HepG2 (cell line): ENCODE results near the gene PELI3. TPM values are rescaled to one million over a fixed set of nuclear protein-coding genes. Genes with fewer than 3 reads are reported as not detected.

ENCODE experiments used
- ARID5B ChIP-seq: IDR thresholded peaks from 2 replicates; pipeline ENCODE4 v1.4.0; 2020; ENCODE audit warnings: mild to moderate bottlenecking, missing genetic modification reagents
- ATF2 ChIP-seq: sonication (generic); formaldehyde crosslinking; IDR thresholded peaks from 2 replicates; pipeline ENCODE4 v1.4.0; 2020; ENCODE audit warnings: missing genetic modification reagents
- EEA1 ChIP-seq: sonication (generic); formaldehyde crosslinking; IDR thresholded peaks from 2 replicates; pipeline ENCODE4 v1.5.1; 2020; ENCODE audit warnings: mild to moderate bottlenecking, missing genetic modification reagents, borderline replicate concordance
- EZH2 ChIP-seq: conservative IDR thresholded peaks from 2 replicates; pipeline ENCODE4 v1.6.1; 2012; ENCODE audit warnings: mild to moderate bottlenecking, low read depth, low read length, moderate library complexity
- FOXJ3 ChIP-seq: sonication (generic); formaldehyde crosslinking; IDR thresholded peaks from 2 replicates; pipeline ENCODE4 v1.4.0; 2020; ENCODE audit warnings: missing genetic modification reagents, mild to moderate bottlenecking, borderline replicate concordance
- KMT2A ChIP-seq: sonication (generic); formaldehyde crosslinking; IDR thresholded peaks from 2 replicates; pipeline ENCODE4 v1.4.0; 2020; ENCODE audit warnings: missing genetic modification reagents
- TBX2 ChIP-seq: sonication (generic); formaldehyde crosslinking; IDR thresholded peaks from 2 replicates; pipeline ENCODE4 v1.5.0; 2020; ENCODE audit warnings: missing genetic modification reagents, mild to moderate bottlenecking, borderline replicate concordance
- TBX3 ChIP-seq: fragments of 450-650 bp; IDR thresholded peaks from 2 replicates; pipeline ENCODE4 v1.6.1; 2017; ENCODE audit warnings: antibody characterized with exemption, mild to moderate bottlenecking, inconsistent platforms, borderline replicate concordance
- TGIF2 ChIP-seq: IDR thresholded peaks from 2 replicates; pipeline ENCODE4 v1.6.1; 2016; ENCODE audit warnings: control low read depth, missing compliant biosample characterization
- ZC3H4 ChIP-seq: sonication (generic); formaldehyde crosslinking; IDR thresholded peaks from 2 replicates; pipeline ENCODE4 v1.4.0; 2020; ENCODE audit warnings: missing genetic modification reagents, borderline replicate concordance
- ZHX2 ChIP-seq, 2 experiments: sonication (generic) in 1 of 2; formaldehyde crosslinking in 1 of 2; IDR thresholded peaks; 2 replicates each; pipeline versions ENCODE4 v1.6.1 to v1.9.0; 2014 to 2022; ENCODE audit warnings: antibody characterized with exemption in 1 of 2, borderline replicate concordance in 1 of 2, inconsistent platforms in 1 of 2, low read depth in 1 of 2, missing genetic modification reagents in 1 of 2
- ZNF296 ChIP-seq: sonication (generic); formaldehyde crosslinking; conservative IDR thresholded peaks from 2 replicates; pipeline ENCODE4 v1.5.0; 2020; ENCODE audit warnings: mild to moderate bottlenecking, missing genetic modification reagents
- ZNF3 ChIP-seq: IDR thresholded peaks from 2 replicates; pipeline ENCODE4 v1.7.0; 2017; ENCODE audit warnings: inconsistent platforms
- ZNF362 ChIP-seq: sonication (generic); formaldehyde crosslinking; IDR thresholded peaks from 2 replicates; pipeline ENCODE4 v1.4.0; 2020; ENCODE audit warnings: missing genetic modification reagents, mild to moderate bottlenecking, borderline replicate concordance
- ZNF605 ChIP-seq: sonication (generic); formaldehyde crosslinking; IDR thresholded peaks from 2 replicates; pipeline ENCODE4 v1.8.0; 2022; ENCODE audit warnings: mild to moderate bottlenecking, missing genetic modification reagents
- polyA plus RNA-seq, 8 experiments: library from polyadenylated mRNA; depleted of rRNA in 3 of 8; stranded (reverse) in 7 of 8; unstranded in 1 of 8; fragments of >200 nt; fragmentation: Illumina TruSeq in 4 of 8; extraction: Trizol in 4 of 8; gene quantifications; 2 replicates each; pipeline versions ENCODE4 v1.2.1 to v1.2.3, GENCODE V29; 2011 to 2016; ENCODE audit warnings: low read depth in 4 of 8, missing spikeins in 1 of 8, mixed read lengths in 1 of 8; ENCODE audit not compliant: insufficient read depth in 1 of 8
- total RNA-seq, 5 experiments: library from RNA; depleted of rRNA; stranded (reverse); fragments of >200 nt; fragmentation: Illumina TruSeq; extraction: Trizol; gene quantifications; 2 replicates each; pipeline ENCODE4 v1.2.3, GENCODE V29; 2016; ENCODE audit warnings: low read depth in 1 of 5

PELI3 gene
- total and polyA plus RNA-seq, 2 of the 13 experiments (the other 11 are each of a cell fraction or from before 2014, with no cell fraction given) = 2.0 to 4.0 TPM

- no peak for TF ChIP-seq ZNF362 (CRISPR knock-in tag)
- TF ChIP-seq ZNF296 = no peak
- TF ChIP-seq ATF2 (CRISPR knock-in tag) = no peak; the same call in 1 of the 2 replicates
- no peak for TF ChIP-seq EZH2
- TF ChIP-seq TBX3 = no peak
- peak; percentile 23 for TF ChIP-seq TBX2 (CRISPR knock-in tag)
- TF ChIP-seq ZC3H4 (CRISPR knock-in tag) = no peak
- TF ChIP-seq ARID5B (CRISPR knock-in tag) = 0 out of 2 replicates have a peak, but pooled peaks have one; percentile 1
- TF ChIP-seq EEA1 (CRISPR knock-in tag) = no peak
- TF ChIP-seq ZNF605 (CRISPR knock-in tag) = peak; percentile 18
- TF ChIP-seq KMT2A = peak; percentile 42; the same call in 1 of the 2 replicates
- no peak; the same call in 1 of the 2 replicates for TF ChIP-seq FOXJ3
- TF ChIP-seq ZNF3 = no peak
- no peak; the same call in 1 of the 2 replicates for TF ChIP-seq TGIF2 (CRISPR knock-in tag)
- TF ChIP-seq ZHX2 (IDR thresholded peaks at IDR 0.05; ENCODE audit: low read depth) = peak; percentile 64
- TF ChIP-seq ZHX2 (CRISPR knock-in tag; IDR thresholded peaks at IDR 0.05; ENCODE audit: borderline replicate concordance) = no peak
These were observed 27.9 kb upstream of the PELI3 start, which contains the start of gene MRPL11 (continued) for GRCh38 chr11:66438504-66439466.
